DMS53 treated with DMSO at 0.1 percent for 48 hours (cell line): Measurements from ENCODE around the gene HDDC3.

Experiments
- DNase-seq: peaks from one replicate; lab custom pipeline; 2025; ENCODE audit not compliant: unreplicated experiment; lab: John Stamatoyannopoulos, UW

Gene HDDC3

GRCh38 chr15:90931828-90932659 is at the start of gene HDDC3:
Gene HDDC3 (minus strand): TSS chr15:90932549. CDS start chr15:90932540, 9 bp downstream.
- peak; percentile 86 for DNase-seq

DNA sequence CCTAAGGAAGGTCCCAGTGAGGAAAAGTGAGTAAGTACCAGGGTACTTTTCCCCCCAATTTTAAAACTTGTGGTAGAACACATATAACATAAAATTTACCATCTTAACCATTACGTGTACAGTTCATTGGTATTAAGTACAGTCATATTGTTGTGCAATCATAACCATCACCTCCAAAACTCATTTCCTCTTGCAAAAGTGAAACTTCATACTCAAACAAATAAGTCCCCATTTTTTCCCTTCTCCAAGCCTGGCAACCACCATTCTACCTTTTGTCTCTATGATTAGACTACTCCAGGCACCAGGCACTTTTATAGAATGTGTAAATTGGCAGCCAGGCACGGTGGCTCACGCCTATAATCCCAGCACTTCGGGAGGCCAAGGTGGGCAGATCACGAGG is 49.8 kb upstream of the HDDC3 start:
- no peak for DNase-seq

DNA sequence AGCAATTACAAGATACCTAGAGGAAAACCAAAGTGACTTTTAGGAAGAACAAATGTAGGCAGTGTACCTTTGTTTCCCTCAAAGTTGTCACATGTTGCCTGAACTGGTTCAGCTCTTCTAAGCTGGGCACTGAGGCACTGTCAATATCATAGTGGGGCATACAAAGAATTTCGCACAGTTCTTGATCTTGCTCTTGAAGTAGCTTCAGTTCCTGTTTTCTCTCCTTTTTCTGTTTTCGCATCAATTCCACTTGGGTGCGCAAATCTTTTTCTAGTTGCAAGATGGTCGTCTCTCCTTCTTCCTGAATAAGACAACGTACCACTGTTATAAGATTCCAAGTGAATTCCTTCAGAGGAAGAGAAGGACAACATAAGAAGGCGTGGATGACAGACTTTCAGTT is 49.3 kb upstream of the HDDC3 start:
- DNase-seq, result no peak

- peak; percentile 2 for DNase-seq
Measured at GRCh38 chr15:90979582-90979981, 47.2 kb upstream of the HDDC3 start.

DNA sequence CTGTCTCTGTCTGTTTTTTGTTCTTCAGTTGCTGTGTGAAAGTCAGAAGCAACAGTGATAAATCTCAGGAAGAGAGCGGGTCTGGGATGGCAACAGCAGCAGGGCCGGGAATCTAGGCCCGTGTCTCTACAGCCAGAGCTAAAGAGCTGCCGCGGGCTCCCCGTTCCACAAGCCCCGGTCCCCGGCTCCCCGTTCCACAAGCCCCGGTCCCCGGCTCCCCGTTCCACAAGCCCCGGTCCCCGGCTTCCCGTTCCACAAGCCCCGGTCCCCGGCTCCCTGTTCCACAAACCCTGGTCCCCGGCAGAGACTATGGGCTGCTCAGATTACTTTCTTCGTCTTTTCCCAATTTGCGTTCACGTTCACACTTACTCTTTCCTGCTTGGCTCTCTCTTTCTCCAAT is 41.9 kb upstream of the HDDC3 start:
- DNase-seq, result no peak

DNA sequence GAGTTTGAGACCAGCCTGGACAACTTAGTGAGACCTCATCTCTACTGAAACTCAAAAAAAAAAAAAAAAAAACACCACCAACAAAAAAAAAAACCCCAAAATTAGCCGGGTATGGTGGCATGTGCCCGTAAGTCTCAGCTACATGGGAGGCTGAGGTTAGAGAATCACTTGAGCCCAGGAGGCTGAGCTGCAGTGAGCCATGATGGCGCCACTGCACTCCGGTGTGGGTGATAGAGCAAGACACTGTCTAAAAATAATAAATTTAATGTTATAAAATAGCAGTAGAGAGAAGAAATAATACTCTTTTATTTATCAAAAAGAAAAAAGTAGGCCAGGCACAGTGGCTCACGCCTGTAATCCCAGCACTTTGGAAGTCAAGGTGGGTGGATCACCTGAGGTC is 39.8 kb upstream of the HDDC3 start:
- no peak for DNase-seq

GRCh38 chr15:90970274-90970673 is 37.9 kb upstream of the HDDC3 start:
- DNase-seq, result no peak

DNA sequence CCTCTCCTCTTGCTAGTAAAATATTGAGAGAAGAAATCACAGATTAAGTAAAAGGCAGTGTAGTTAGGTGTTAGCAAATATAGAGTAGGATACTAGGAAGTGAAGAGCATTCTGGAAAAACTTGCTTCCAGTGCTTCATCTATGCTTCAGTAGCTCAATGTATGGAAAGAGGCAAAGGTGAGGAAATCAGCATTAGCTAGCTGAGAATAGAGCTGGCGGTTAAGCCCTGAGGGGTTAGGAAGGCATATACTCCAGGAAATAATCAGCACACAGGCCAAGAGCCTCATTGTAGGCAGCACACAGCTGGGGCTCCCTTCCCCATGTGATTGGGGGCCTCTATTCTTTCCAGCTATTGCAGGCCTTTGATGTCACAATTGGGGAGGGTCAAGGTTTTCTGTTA is 36.1 kb upstream of the HDDC3 start:
- no peak for DNase-seq

DNA sequence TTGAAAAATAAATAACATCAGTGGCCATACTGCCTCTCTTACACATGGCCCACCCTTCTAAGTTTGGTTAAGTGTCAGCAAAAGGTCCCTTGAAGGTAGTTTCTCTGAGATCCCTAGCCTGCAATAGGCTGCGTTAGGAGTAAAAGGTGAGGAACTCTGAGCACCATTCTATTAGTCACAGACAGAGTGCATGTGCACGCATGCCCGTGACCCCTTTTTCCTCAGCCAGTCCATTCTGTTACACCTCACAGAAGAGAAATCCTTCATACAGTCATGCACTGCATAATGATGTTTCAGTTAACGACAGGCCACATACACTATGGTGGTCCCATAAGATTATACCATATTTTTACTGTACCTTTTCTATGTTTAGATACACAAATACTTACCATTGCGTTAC is 34.9 kb upstream of the HDDC3 start:
- no peak for DNase-seq

DNA sequence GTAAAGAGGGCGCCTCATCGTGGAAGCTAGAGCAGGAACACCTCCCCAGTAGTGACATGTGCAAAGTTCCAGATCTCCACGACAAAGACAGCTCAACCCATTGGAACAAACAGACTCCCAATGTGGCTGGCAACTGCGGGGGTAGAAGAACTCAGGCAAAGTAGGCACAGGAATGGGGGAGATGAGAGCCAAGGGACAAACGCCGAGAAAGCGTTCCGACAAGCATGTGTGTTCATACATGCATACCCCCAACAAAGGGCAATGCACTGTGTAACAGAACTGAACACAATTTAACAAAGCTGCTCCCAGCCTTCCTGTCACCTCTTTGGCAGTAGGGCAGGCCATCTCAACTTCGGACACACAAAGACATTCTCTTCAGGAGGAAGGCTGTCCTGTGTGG is 33.9 kb upstream of the HDDC3 start:
- DNase-seq, result no peak

- no peak for DNase-seq
Measured at GRCh38 chr15:90962021-90962420, 29.7 kb upstream of the HDDC3 start.

- DNase-seq, result no peak
Measured at GRCh38 chr15:90960298-90961091, 28.1 kb upstream of the HDDC3 start.

DNA sequence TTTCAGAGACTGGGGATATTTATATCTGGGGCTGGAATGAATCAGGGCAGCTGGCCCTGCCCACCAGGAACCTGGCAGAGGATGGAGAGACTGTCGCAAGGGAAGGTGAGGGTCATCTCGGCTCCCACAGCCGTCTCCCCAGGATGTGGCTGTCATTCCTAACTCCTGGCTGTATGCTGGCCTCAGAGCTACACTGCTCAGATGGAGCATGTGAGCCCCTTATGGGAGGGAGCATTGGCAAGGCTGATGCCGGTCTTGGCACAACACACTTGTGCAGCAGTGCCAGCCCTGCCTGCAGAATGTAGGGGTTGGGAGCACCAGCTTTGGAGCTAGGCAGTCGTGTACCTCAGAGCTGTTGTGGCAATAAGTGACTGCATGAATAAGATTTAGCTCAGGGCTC is 27.5 kb upstream of the HDDC3 start:
- DNase-seq, result no peak

- DNase-seq, result no peak
Measured at GRCh38 chr15:90959028-90959595, 26.8 kb upstream of the HDDC3 start.

DNA sequence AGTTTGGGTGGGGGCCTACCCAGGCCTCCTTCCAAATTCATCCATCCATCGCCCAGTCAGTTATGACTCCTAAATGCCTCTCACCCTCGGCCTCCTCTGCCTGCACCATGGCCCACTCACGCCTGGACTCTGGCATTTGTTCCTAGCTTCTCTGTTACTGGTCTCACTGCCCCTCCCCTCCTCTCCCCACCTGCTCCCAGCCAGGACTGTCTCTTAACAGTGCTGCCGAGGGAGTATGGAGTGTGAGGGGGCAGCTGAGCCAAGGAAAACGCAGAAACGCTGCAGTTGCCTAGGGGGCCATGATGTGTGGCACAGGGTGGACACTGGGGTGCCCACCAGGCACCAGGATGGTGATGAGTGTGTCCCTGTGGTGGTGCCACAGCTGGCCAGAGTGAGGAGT is 25.4 kb upstream of the HDDC3 start:
- no peak for DNase-seq

DNA sequence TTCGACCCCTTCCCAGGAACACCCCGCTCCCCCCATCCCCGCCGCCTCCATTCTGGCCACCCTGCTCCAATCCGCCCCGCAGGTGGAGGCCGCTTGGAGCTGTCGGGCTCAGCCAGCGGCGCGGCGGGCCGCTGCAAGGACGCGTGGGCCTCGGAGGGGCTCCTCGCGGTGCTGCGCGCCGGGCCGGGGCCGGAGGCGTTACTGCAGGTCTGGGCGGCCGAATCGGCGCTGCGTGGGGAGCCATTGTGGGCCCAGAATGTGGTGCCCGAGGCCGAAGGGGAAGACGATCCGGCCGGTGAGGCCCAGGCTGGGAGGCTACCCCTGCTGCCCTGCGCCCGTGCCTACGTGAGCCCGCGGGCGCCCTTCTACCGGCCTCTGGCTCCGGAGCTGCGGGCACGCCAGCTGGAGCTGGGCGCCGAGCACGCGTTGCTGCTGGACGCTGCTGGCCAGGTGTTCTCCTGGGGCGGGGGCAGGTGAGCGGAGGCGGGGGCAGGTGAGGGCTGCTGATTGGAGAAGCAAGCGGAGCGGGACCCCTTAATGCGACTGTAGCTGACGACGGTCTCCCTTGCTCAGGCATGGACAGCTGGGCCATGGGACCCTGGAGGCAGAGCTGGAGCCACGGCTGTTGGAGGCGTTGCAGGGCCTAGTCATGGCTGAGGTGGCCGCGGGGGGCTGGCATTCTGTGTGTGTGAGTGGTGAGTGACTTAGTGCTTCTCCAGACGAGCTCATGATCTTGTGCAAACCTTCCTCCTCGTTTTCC is 24.9 kb upstream of the HDDC3 start:
- DNase-seq, result no peak

DNA sequence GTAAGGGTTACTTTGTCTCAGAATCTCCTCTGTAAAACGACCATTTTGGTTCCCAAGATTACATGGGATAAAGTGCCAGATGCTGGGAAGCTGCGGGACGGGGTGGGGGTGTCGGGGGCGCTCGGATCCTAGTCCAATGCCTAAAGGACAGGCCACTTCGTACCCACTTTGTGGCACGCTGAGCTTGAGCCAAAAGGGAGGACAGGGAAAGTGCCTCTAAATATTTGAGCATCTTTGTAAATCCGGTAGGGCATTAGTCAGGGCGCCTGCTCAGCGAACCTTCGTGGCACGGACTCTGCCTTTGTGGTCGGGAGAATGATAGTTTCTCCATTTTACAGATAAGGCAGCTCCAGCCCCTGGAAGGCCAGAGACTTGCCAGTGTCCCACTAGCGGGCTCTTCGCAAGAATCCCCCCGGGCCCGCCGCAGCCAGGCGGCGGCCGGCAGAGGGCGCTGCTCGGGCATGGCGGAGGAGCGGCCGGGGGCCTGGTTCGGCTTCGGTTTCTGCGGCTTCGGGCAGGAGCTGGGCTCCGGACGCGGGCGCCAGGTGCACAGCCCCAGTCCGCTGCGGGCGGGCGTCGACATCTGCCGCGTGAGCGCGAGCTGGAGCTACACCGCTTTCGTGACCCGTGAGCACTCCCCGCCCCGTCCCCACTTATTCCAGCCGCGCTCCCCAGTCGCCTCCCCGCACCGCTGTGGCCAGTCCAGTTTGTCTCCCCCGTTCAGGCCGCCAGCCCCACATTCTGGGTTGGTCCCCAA is 24.1 kb upstream of the HDDC3 start:
- DNase-seq, result peak; percentile 38

DNA sequence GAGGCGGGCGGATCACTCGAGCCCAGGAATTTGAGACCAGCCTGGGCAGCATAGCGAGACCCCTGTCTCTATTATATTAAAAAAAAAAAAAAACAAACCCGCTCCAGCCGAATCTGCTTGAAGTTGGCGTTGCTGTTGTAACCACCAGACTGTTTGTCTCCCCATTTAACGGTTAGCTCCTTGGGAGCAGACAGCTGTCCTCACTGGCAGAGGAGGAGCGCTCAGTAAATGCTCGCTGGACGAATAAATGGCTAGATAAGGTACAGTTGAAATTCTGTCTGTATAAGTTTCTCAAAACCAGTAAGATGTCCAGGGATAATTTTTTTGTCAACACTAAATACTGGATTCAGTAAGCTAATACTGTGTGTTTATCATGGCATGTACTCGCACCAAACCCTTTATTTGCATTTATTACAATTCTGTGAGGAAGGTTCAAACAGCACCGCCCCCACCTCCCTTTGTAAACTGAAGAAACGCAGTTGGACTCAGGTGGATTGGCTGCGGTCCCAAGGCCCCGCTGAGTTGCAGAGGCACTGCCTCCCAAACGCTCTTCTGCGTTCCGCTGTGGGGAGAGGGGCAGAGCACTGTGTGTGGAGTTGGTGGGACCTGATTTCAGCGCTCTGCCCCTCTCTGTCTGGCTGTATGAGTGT is 23.4 kb upstream of the HDDC3 start:
- peak; percentile 9 for DNase-seq

DNA sequence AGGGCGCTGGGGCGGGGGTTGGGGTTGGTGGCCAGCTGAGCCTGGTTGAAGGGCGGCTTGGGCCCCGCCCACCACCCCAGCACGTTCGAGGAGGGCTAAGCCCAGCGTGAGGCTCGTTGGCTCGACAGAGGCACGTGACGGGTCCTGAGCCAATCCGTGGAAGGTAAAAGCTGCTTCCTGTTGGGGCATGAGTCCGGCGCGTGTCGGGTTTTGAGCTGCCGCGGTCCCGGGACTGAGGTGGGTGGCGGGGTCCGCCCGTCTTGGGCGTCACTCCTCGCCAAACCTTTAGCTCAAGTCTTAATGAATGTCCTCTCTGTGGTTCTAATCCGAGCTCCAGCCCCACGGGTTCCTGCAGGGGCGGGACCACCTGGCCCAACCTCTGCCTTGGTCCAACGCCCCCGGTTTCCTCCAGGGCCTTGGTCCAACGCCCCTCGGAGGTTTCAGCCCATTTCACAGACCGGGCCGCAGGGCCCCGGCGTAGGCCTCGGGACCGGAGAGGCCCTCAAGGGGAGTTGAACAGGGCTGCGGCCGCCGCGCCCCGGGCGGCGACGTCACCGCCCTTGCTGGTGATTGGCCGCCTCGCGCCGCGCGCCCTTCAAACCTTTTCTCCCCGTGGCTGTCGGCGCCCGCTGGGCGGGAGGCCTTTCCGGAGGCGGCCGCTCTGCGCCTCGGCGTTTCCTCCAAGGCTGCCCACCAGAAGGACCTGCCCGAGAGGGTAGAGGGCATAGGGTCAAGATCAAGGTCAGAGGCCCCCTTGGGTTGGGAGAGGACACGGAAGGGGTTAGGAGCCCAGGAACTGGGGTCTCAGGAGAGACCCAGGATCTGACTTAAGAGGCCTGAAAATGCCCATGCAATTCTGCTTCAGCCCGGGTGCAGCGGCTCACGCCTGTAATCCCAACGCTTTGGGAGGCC is 22.6 kb upstream of the HDDC3 start, which contains the start of gene RCCD1:
Gene RCCD1 (plus strand): TSS at position 173 of the 912 bp plus-strand sequence. CDS start 1,851 bp downstream, outside the sequence.
- peak; percentile 90 for DNase-seq
